HG03175 (cell line): ENCODE data around the gene ANKRD61.
"Not testable (repeated sequence)": the region's sequence is repeated elsewhere in the genome, so short reads cannot be mapped to it uniquely, and the experiment has no call there.

Source experiments
- ATAC-seq: cut with Tn5 transposase; IDR thresholded peaks from one replicate; pipeline ENCODE4 v1.9.1; 2021; ENCODE audit warnings: mild to moderate bottlenecking, moderate library complexity; ENCODE audit not compliant: unreplicated experiment

The ANKRD61 gene

DNA sequence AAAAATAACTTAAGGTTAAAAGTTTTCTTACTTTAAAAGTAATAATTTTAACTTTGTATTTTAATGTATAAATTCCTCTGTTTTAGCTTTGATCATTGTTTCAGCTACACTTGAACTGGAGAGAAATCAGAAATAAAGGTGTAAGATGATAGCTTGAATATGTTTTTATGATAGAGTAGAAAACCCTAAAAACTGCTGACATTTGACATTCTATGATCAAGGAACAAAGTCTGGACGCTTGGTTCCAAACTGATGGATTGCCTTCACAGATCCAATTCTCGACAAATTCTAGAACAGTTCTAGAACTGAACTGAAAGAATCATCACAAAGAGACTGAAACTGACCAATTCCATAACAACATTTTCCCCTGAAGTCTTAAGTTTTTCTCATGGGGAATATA, at the start of gene ANKRD61:
Gene ANKRD61 (plus strand): TSS at position 389 of the 400 bp plus-strand sequence. CDS start 0 bp downstream, at position 389.
- no peak for ATAC-seq

DNA sequence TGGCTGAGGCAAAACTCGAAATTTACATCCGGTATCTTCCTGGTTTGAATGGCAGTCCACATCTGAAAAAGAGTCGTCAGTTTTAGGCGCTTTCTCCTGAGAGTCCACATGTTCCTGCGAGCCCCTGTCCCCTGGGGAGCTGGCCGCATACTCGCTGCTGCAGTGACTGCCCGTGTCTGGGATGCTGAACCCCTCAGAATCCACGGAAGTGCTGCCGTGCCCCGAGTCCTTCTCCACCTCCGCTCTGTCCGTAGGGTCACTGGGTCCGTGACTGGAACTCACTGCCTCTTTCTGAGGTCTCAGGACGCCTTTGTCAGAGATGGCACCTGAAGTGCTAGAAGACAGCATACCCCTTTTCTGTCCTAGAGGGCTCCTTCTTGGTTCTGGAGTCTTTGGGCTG, 44.1 kb upstream of the ANKRD61 start:
- not testable (repeated sequence) for ATAC-seq

DNA sequence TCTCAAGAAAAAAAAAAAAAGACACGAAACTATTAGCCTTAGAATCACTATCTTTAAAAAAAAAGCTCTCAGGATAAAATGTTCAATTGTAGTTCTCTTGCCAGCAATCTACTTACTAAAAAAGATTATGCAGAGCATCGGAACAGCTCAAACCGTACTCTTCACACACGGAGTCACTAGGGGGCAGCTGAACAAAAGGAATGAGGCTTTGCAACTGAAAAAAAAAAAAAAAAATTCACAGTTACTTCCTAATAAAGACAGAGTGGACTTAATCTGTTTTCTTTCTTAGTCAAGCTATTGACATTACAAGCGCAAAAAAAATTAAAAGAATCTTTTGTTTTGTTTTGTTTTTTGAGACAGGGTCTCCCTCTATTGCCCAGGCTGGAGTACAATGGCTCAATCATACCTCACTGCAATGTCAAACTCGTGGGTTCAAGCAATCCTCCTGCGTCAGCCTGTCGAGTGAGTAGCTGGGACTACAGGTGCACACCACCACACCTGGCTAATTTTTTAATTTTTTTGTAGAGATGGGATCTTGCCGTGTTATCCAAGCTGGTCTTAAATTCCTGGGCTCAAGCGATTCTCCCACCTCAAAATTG, 33.9 kb upstream of the ANKRD61 start:
- no peak for ATAC-seq

DNA sequence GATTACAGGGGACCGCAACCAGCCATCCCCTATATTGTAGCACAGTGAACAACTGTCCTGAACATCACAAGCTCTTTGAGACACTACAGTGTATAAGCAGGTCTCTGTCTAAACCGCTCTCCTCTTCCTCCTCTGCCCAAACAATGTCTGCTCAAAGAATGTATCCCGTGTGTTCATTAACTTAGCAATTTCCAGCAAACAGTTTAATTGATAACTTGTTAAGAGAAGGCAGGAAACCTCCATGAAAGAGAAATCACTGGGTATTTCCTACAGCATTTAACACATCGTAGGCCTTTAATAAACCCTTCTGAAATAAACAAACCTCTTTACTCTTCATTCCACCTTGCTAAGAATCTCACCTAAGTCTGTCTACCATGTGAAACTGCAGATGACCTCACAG, 23.8 kb upstream of the ANKRD61 start:
- ATAC-seq, result no peak

DNA sequence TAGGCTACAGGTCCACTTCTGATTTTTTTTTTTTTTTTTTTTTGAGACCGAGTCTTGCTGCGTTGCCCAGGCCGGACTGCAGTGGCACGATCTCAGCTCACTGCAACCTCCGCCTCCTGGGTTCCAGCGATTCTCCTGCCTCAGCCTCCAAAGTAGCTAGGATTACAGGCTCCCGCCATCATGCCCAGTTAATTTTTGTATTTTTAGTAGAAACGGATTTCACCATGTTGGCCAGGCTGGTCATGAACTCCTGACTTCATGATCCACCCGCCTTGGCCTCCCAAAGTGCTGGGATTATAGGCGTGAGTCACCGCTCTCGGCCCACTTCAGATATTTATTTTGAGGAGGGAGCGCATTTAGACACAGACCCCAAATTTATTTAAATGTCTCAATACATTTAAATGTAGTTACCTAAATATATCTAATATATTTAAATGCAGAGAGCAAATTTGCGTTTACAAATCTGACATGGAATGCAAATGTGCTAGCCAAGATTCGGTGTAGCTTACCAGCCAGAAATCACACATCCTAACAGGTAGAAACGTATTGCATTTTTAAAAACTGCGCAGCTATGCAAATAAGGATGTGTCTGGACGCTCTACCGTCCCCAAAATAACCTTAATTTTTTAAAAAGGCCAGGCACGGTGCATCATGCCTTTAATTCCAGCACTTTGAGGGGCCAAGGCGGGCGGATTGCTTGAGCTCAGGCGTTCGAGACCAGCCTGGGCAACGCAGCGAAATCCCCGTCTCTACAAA, 23.2 kb upstream of the ANKRD61 start:
- ATAC-seq, result not testable (repeated sequence)

DNA sequence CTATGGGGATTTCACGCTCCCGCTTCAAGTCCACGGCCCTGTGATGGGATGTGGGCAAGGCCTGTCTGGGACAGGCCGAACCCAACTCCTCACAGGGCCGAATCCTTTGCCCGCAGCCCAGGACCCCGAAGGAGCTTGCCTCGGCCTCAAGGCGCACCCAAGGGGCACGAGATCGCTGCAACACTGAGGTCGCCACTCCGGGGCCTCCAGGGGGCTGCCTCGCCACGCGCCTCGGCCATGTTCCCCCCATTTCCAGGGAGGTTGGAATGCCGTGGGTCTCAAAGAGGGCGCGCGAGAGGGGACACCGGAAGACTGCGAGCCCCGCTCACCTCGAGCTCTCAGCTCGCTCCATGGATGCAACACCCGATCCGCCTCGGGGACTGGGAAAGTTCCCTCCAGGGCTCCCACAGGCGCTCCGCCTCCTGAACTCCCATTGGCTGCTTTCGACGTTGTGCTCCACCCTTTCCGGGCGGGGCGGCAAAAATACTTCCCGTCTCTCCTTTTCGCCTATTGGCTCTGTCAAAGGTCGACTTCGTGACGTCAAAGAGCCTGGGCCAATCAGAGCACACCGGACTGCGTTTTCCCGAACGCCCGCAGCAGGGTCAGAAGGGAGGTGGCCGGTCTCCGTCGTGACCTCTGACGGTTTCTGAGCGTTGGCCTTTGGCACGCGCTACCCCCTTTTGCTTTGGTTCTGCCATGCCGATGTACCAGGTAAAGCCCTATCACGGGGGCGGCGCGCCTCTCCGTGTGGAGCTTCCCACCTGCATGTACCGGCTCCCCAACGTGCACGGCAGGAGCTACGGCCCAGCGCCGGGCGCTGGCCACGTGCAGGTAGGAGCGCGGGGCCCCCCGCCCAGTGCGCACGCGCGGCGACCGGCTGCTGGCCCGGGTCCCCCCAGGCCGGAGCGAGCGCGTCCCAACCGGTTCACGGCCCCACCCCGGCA, 22.2 kb upstream of the ANKRD61 start, which contains the start of the genes AIMP2 and PMS2:
Gene AIMP2 (plus strand): TSS at position 605 of the 944 bp plus-strand sequence. CDS start 92 bp downstream, at position 697.
Gene PMS2 (minus strand): TSS at position 382 of the 944 bp plus-strand sequence. CDS start 30 bp downstream, at position 352.
- ATAC-seq, result peak; percentile 94

DNA sequence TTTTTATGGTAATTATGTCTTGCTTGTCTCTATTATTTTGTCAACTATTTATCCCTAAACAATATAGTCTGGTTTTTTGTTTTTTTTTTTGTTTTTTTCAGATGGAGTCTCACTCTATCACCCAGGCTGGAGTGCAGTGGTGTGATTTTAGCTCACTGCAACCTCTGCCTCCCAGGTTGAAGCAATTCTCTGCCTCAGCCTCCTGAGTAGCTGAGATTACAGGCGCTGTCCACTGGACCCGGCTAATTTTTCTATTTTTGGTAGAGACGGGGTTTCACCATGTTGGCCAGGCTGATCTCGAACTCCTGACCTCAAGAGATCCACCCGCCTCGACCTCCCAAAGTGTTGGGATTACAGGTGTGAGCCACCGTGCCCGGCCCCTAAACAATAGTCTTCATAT, 20.8 kb upstream of the ANKRD61 start:
- not testable (repeated sequence) for ATAC-seq

DNA sequence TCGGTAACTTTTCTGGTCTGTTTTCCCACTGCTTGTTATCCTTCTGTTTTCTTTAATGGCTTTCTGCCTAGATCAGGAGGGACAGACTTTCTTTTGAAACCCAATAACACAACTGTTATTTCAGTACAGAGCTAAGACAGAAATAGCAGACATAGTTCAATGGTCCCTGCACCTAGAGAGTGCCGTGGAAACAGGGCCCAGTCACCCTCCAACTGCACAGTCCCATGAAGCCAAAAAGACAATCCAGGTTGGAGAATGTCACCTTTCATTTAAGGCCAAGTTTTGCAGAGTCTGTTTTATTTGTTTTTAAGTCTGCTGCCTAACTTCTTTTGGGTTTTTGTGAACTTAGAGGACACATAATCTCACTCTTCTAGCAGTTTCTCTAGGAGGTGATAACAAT, 19.6 kb upstream of the ANKRD61 start:
- no peak for ATAC-seq

DNA sequence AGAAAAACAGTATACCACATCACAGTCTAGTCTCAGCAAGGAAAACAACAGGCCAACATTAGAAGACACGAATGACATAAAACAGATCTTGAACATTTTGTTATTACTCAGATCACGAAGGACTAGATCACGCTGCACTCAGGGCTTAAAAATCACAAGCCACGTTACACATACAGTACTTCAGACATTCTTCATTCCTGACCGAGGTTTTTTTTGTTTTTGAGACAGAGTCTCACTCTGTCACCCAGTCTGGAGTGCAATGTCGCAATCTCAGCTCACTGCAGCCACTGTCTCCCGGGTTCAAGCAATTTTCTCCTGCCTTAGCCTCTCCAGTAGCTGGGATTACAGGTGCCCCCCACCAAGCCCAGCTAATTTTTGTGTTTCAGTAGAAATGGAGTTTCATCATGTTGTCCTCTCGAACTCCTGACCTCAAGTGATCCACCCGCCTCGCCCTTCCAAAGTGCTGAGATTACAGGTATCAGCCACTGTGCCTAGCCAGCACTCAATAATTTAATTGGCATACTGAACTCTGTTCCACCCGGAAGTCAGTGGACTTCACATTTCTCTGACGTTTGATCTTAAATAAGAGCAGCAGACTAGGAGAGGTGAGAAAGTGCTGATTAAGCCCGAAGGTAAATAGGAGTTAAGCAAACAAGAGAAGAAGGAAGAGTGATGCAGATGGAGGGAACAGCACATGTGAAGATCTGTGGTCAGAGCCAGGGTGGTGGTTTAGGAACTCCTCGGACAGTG, 18.6 kb upstream of the ANKRD61 start:
- no peak for ATAC-seq

DNA sequence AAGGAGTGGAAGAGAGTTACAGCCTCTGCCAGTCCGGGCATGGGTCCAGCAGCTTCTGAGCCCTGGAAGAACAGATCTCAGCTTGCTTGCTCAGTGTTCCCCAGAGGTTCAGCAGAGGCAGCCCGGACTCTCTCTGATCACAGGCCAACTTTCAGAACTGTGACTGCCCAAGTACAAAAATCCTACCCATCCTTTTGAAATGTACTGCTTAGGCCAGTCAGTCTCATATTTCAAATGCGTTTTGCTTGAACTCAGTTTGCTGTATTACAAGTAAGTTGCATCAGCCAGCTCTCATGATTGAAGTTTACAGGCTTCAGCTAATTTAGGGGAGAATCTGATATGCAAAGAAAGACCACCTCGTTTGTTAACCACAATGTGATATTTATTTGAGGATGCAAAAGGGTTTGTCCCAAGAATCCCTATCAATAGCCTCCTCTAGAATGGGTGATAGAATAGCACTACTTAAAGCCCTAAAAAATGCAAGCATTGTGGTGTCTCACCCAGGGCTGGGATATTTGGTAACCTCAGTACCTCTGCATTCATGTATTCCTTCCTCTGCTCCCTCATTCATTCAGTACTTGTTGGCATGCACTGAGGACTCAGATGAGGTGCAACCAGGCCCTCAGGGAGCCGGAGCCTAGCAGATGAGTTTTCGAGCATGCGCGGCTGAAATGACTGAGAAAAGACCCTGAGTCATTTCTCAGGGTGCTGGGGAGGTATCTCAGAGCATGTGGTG, 15.1 kb upstream of the ANKRD61 start:
- no peak for ATAC-seq

DNA sequence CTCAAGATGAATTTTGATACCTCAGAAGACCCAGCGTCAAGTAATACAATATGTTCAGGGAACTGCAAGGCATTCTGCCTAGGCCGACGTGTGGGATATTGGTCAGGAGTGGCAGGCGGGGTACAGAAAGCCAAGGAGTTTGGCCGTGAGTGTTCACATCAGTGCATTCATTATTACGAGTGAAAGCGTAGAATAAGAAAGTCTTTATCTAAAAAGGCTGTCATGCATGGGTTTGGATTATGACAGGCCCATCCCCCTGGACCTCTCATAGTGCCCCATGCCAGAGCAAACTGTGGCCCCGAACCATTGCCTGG, 14.6 kb upstream of the ANKRD61 start:
- ATAC-seq, result no peak

DNA sequence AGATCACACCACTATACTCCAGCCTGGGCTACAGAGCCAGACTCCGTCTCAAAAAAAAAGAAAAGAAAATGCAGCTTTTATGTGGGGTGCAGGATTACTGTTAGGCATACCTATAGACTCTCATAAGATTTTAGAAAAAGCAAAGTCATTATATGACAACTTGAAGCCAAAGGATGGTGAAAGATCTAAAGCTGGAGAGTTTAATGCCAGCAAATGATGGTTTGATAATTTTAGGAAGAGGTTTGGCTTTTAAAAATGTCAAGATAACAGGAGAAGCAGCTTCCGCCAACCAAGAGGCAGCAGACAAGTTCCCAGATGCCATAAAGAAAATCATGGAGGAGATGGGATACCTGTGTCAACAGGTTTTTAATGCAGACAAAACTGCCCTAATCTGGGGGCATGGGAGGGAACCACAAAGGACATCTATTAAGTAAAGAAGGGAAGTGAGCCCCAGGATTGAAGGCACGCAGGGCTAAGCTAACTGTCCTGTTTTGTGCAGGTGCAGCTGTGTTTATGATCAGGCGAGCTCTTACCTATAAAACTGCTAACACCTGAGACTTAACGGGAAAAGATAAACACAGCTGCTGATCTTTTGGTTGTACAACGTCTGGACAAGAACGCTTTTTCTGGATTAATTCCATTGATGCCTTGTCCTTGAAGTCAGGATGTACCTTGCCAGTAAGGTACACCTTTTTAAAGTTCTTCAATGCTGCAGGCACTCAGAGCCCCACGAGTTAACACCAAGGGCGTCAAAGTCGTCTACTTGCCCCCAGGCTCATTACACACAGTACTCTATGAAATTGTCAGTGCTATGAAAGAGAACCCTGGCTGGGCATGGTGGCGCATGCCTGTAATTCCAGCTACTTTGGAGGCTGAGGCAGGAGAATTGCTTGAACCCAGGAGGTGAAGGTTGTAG, 10.5 kb upstream of the ANKRD61 start:
- ATAC-seq, result no peak

DNA sequence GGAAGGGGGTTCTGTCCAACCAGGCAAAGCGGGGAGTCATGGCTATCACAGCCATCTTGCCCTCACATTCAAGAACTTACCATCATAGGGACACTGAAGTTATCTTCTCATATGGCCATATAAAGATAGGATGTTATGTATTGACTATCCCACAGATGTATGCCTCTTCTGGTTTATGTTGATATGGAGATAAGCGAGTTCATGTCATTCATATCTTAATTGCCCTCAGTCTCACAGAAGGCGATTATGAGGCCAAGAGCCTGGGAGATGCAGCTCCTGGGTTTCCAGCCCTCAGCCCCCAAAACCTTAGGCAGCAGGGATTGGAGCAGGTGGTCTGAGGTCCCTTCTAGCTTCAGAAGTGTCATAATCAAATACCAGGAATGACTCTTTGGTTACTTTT, 8.5 kb upstream of the ANKRD61 start:
- ATAC-seq, result no peak

DNA sequence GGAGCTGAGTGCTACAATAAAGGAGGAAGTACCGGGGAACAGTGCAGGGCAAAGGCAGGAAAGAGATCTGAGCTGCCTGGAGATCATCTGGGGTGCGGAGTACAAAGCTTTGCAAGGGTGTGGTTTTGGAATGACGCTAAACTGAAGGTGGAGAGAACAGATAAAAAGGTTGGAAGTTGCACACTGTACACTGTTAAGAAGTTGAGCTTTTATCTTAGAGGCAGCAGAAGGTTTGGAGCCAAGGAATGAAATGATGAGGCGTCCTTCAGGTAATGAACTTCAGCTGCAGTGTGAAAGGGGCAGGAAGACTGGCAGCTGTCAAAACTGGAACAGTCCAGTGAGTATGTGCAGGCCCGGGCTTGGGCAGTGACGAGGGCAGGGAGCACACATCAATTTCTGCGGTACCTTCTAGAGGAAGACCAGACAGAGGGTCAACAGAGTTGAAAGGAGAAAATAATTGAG, 7.2 kb upstream of the ANKRD61 start:
- ATAC-seq, result no peak

DNA sequence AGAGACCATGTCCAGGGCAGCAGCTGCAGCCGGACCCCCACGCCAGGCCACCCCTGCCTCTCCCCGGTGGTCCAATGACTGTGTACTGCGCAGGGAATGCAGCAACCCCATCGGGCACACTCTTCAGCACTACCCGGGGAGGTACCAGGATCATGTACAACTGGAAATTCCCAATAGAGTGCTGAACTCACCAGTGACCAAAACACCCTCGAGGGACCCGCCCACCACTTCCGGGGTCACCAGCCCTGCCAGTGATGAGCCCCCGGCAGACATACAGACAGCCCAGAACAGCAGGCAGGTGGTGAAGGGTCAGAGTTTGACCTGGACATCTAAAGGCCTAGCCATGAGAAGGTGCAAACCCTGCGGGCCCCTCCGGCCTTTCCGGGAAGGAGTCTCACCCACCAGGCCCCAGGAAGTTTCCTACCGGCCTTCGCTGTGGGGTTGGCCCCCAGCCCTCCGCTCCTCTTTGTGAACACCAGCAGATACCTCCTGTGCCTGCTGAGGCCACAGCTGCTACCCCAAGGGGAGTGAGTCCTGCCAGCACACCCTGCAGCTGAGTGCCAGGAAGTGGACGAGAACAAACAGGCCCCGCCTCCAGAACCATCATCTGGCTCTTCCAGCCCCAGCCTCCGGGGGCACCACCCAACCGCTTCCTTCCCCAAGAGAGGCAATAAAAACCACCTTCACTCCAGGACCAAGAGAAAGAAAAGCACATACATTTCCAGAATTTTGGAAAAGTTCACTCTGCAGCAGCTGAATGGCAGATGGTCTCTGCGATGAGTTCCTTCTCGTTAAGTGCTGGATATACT, 5.0 kb upstream of the ANKRD61 start:
- ATAC-seq, result peak; percentile 91

DNA sequence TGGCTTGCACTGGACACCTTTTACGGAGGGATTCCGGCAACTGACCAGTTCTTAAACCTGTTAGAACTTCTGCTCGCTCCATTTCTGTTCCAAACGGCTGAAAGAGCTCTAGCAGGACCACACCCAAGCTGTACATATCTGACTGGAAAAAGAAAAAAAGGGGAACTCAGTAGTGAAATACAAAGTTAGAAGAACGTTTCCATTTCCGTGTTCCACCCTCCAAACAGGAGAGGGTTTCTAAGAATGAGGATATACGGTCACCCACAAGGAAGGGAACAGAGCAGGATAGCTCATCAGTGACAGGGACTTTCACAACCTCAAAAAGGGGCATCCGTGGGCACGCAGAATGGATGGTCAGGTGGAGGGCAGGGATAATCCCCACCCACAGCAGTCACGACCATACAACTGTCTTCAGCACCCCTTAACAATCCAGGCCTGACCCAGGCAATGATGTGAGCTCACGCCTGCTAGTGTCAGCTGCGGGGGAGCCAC, 4.3 kb upstream of the ANKRD61 start:
- ATAC-seq, result peak; percentile 25

DNA sequence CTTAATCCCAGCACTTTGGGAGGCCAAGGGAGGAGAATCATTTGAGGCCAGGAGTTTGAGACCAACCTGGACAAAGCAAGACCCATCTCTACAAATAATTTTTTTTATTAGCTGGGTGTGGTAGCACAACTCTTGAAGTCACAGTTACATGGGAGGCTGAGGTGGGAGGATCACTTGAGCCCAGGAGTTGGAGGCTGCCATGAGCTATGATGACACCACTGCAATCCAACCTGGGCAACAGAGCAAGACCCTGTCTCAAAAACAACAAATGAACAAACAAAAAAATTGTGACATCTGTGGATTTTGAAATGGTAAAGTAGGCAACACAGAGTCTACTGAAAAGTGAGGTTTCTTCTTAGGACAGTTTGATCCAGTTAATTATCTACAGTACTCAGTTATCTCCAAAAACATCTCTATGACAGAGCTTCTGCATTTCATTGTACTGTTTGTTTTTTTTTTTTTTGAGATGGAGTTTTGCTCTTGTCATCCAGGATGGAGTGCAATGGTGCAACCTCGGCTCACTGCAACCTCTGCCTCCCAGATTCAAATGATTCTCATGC, 3.3 kb upstream of the ANKRD61 start:
- ATAC-seq, result no peak

DNA sequence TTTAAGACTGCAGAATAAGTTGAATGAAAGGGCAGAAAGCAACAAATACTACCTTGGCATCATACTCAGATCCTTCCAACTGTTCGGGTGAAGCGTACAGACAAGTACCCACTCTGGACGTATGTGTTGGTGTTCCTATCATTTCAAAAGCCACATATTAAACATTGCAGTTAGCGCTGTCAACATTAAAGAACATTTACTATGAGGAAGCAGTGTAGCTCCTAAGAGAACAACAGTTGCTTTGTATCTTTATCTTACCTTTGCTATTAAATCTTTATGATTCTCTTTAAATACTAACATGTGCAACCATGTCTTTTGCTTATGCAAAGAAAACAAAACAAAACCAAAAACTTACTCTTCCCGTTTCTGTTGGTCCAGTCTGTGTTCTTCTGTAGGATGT, 2.6 kb upstream of the ANKRD61 start:
- ATAC-seq, result no peak
